Transverse colon (tissue), 4 donors: ENCODE results near the gene FFAR4. TPM values are rescaled to one million over a fixed set of nuclear protein-coding genes. Genes with fewer than 3 reads are reported as not detected.

Experiments
- DNase-seq: peaks from one replicate; pipeline ENCODE4 v3.0.0-alpha.2; 2019
- H3K27ac ChIP-seq, 4 donors: fragments of 200-600 bp; sonication (generic); 2 replicates each; pipeline ENCODE4 v1.5.1; 2016 to 2018; ENCODE audit warnings: inconsistent platforms in 4 of 4
- H3K27me3 ChIP-seq: fragments of 200-600 bp; sonication (generic); 2 replicates; pipeline ENCODE4 v1.5.1; 2017; ENCODE audit warnings: inconsistent platforms
- H3K36me3 ChIP-seq, 4 donors: fragments of 200-600 bp; sonication (generic); 2 replicates each; pipeline ENCODE4 v1.5.1; 2017 to 2019; ENCODE audit warnings: inconsistent platforms in 4 of 4
- H3K4me1 ChIP-seq, 4 donors: fragments of 200-600 bp; sonication (generic); 2 replicates each; pipeline ENCODE4 v1.5.1; 2017 to 2020; ENCODE audit warnings: inconsistent platforms in 4 of 4
- H3K4me3 ChIP-seq, 4 donors: fragments of 200-600 bp; sonication (generic); 1 replicate in 1 of 4; 2 replicates in 3 of 4; pipeline versions ENCODE4 v1.5.1 to v1.6.1; 2017 to 2019; ENCODE audit warnings: inconsistent platforms in 4 of 4
- H3K9me3 ChIP-seq, 2 donors: fragments of 200-600 bp; sonication (generic); 2 replicates each; pipeline ENCODE4 v1.5.1; 2017 to 2019; ENCODE audit warnings: inconsistent platforms in 2 of 2
- CTCF ChIP-seq, 5 experiments: fragments of 200-600 bp in 3 of 5; fragments of 450-650 bp in 2 of 5; sonication (generic) in 3 of 5; IDR thresholded peaks; 1 replicate in 2 of 5; 2 replicates in 3 of 5; pipeline ENCODE4 v1.5.1; 2016 to 2017; ENCODE audit warnings: antibody characterized with exemption in 5 of 5, inconsistent platforms in 3 of 5, mild to moderate bottlenecking in 2 of 5, moderate library complexity in 1 of 5
- EP300 ChIP-seq: sonication (generic); formaldehyde crosslinking; IDR thresholded peaks from one replicate; pipeline ENCODE4 v1.6.1; 2017; ENCODE audit warnings: antibody characterized with exemption, low read depth
- POLR2A ChIP-seq: fragments of 450-650 bp; IDR thresholded peaks from one replicate; pipeline ENCODE4 v1.6.1; 2016; ENCODE audit warnings: antibody characterized with exemption, mild to moderate bottlenecking, moderate library complexity
- POLR2AphosphoS5 ChIP-seq, 3 donors: sonication (generic); formaldehyde crosslinking; IDR thresholded peaks; one replicate each; pipeline ENCODE4 v1.6.1; 2016; ENCODE audit warnings: antibody characterized with exemption in 3 of 3
- WGBS, 2 donors: methylation state at CpG; one replicate each; pipeline ENCODE4 v1.1.5; 2018; ENCODE audit warnings: low coverage in 1 of 2; 5-methylcytosine and 5-hydroxymethylcytosine counted together
- in situ Hi-C, 4 donors: fragments of 200-750 bp; cut with MboI; loops; one replicate each; pipeline versions ENCODE4 v1.15.0 to v1.15.1; 2017; ENCODE audit warnings: low sequenced_read_pairs in 3 of 4, low pct_ligation_motif_present in 1 of 4, low pct_unique_long_range_greater_than_20kb in 1 of 4
- intact Hi-C: fragments of 100-400 bp; cut with DNase I; formaldehyde crosslinking; loops from one replicate; pipeline ENCODE4 v1.15.1; 2023; ENCODE audit warnings: low total_unique reads
- total RNA-seq, 4 donors: library from RNA; depleted of rRNA; stranded (reverse); fragments of >200 nt; gene quantifications; one replicate each; pipeline ENCODE4 v1.1.0, GENCODE V29; 2016

The FFAR4 gene
- total RNA-seq, 4 donors from 2014 or later, result 0.75 to 17.1 (median 12.9) TPM

- H3K27ac ChIP-seq, result no peak overlapping the region
- H3K4me1 ChIP-seq, result no peaks in the 10 kb centered on the region
- 79 to 96% methylated on average over 3 to 7 of the region's 7 CpGs for WGBS, 2 donors
- H3K4me3 ChIP-seq, result no peak overlapping the region
- in situ Hi-C loops, result no loop called here
- intact Hi-C loops, result no loop called here
- no peaks in the 10 kb centered on the region for H3K36me3 ChIP-seq
- DNase-seq, result no peak
- H3K27me3 ChIP-seq, result no peaks in the 10 kb centered on the region
- no peaks in the 10 kb centered on the region for H3K9me3 ChIP-seq
- TF ChIP-seq CTCF (IDR thresholded peaks at IDR 0.05) (no peak), POLR2AphosphoS5 (IDR thresholded peaks at IDR 0.05) (no peak), POLR2A (no peak), EP300 (no peak)
These were observed 47.8 kb downstream of the FFAR4 start for GRCh38 chr10:93614101-93614825.

- no peak for DNase-seq
- H3K27ac ChIP-seq, result no peak overlapping the region
- no peak for TF ChIP-seq POLR2AphosphoS5 (IDR thresholded peaks at IDR 0.05)
- no peak for TF ChIP-seq EP300
- TF ChIP-seq POLR2A, result no peak
- no peak for TF ChIP-seq CTCF (IDR thresholded peaks at IDR 0.05)
- in situ Hi-C loops (no loop called here), intact Hi-C loops (no loop called here)
- no peaks in the 10 kb centered on the region for H3K27me3 ChIP-seq
- no peaks in the 10 kb centered on the region for H3K4me1 ChIP-seq
- no peak overlapping the region for H3K4me3 ChIP-seq
- no peaks in the 10 kb centered on the region for H3K9me3 ChIP-seq
- 65 to 68% methylated on average over 5 to 9 of the region's 9 CpGs for WGBS, 2 donors
- no peaks in the 10 kb centered on the region for H3K36me3 ChIP-seq
These were observed 49.2 kb downstream of the FFAR4 start for GRCh38 chr10:93615576-93616235.

GRCh38 chr10:93620925-93621324 is 54.5 kb downstream of the FFAR4 start:
- TF ChIP-seq CTCF (IDR thresholded peaks at IDR 0.05) (no peak), EP300 (no peak), POLR2A (no peak), POLR2AphosphoS5 (IDR thresholded peaks at IDR 0.05) (no peak)
- Histone ChIP-seq H3K36me3 (no peaks in the 10 kb centered on the region), H3K27ac (no peak overlapping the region), H3K9me3 (no peaks in the 10 kb centered on the region), H3K27me3 (no peaks in the 10 kb centered on the region), H3K4me1 (no peaks in the 10 kb centered on the region), H3K4me3 (no peak overlapping the region)
- in situ Hi-C loops, result no loop called here
- no peak for DNase-seq
- WGBS, 2 donors, result 64 to 80% methylated on average over 5 to 7 of the region's 7 CpGs
- intact Hi-C loops, result no loop called here

GRCh38 chr10:93622942-93623341 is 56.5 kb downstream of the FFAR4 start:
- no peaks in the 10 kb centered on the region for H3K27me3 ChIP-seq
- H3K9me3 ChIP-seq, result no peaks in the 10 kb centered on the region
- TF ChIP-seq EP300 (no peak), CTCF (IDR thresholded peaks at IDR 0.05) (no peak), POLR2A (no peak), POLR2AphosphoS5 (IDR thresholded peaks at IDR 0.05) (no peak)
- H3K4me3 ChIP-seq, result no peak overlapping the region
- no peak overlapping the region for H3K27ac ChIP-seq
- intact Hi-C loops, result no loop called here
- H3K4me1 ChIP-seq, result no peaks in the 10 kb centered on the region
- WGBS, 2 donors, result 88% methylated on average over 1 of the region's 1 CpG; no CpG with 5 or more reads in 1 of the 2 donors
- in situ Hi-C loops, result no loop called here
- no peaks in the 10 kb centered on the region for H3K36me3 ChIP-seq
- no peak for DNase-seq
